ENCODE data around the gene ANKRD10. TPM values are rescaled to one million over a fixed set of nuclear protein-coding genes. Genes with fewer than 3 reads are reported as not detected.
A peak's percentile ranks its signal among the peaks of the same experiment; 100 is the strongest.

The ANKRD10 gene
- total and polyA plus RNA-seq, 2 donors (not counting 3 experiments of a cell fraction or from before 2014, with no cell fraction given): 44.5 to 94.1 TPM

GRCh38 chr13:110914331-110915056 is 375 bp downstream of the ANKRD10 start:
- Histone ChIP-seq H3K9ac (replicated peaks; ENCODE audit: extremely low read depth, insufficient read depth, low read length) (peak overlapping the region; percentile 90), H2AFZ (ENCODE audit: low read depth, low read length) (peak overlapping the region; percentile 74), H3K4me3 (replicated peaks in 1 of 3; ENCODE audit: insufficient read depth in 1 of 3, low read depth in 1 of 3, low read length in 3 of 3) (peak overlapping the region; percentile 28 to 99 (median 87)), H3K27ac (ENCODE audit: insufficient read depth, low read depth, low read length) (peak overlapping the region; percentile 70), H3K27me3 (ENCODE audit: control insufficient read depth in 2 of 2, insufficient read depth in 2 of 2, low read length in 2 of 2) (no peaks in the 10 kb centered on the region), H3K9me1 (replicated peaks; ENCODE audit: control insufficient read depth, extremely low read depth, insufficient read depth, low read length) (no peaks in the 10 kb centered on the region), H3K79me2 (ENCODE audit: control insufficient read depth, insufficient read depth, low read length) (peaks cover 46% of the 10 kb centered on the region), H4K20me1 (replicated peaks; ENCODE audit: control insufficient read depth, extremely low read depth, insufficient read depth, low read length) (peaks cover 11% of the 10 kb centered on the region), H3K4me2 (ENCODE audit: insufficient read depth, low read length) (peak overlapping the region; percentile 96), H3K36me3 (ENCODE audit: control insufficient read depth in 2 of 2, extremely low read depth in 1 of 2, insufficient read depth in 2 of 2, low read length in 2 of 2) (peaks cover 0 to 1% of the 10 kb centered on the region in 2 experiments), H3K4me1 (ENCODE audit: control insufficient read depth, extremely low read depth, insufficient read depth, low read length) (peaks cover 20% of the 10 kb centered on the region), H3K9me3 (replicated peaks; ENCODE audit: control insufficient read depth, insufficient read depth, low read length) (no peaks in the 10 kb centered on the region)
- TF ChIP-seq POLR2AphosphoS5 (IDR thresholded peaks at IDR 0.05; ENCODE audit: insufficient read depth, low read depth, low read length) (peak; percentile 24), POLR2A (IDR thresholded peaks at IDR 0.05; ENCODE audit: low read depth, low read length) (peak; percentile 29), JUN (IDR thresholded peaks at IDR 0.05; ENCODE audit: borderline replicate concordance, insufficient read depth, insufficient read length, low read depth) (no peak), MYC (IDR thresholded peaks at IDR 0.05; ENCODE audit: low read depth, low read length) (no peak)
- intact Hi-C loops (cut with micrococcal nuclease) (loop anchor here (1.0 to 5.0 kb wide), 11 partner anchors 30 to 788 kb away; no protein-coding TSS in a partner anchor), dilution Hi-C loops (cut with MboI; ENCODE audit: extremely low pct_ligation_motif_present, low sequenced_read_pairs) (no loop called here)
- CTCF ChIA-PET: interaction anchor here (0.7 to 3.5 kb wide), 17 partner anchors 21 to 459 kb away, joined by 3 to 29 read pairs (median 4); partner anchors contain the start of gene NAXD
- DNase-seq (ENCODE audit: low read depth, low spot score): peak; percentile 68
- BruUV-seq (replicated peaks): TSS peak; percentile 14
- POLR2A ChIA-PET: interaction anchor here (1.0 to 1.3 kb wide), 3 partner anchors 91 to 199 kb away, joined by 3 to 15 read pairs (median 7); no protein-coding TSS in a partner anchor
- FAIRE-seq: no peak

GRCh38 chr13:110914081-110914330 is 863 bp downstream of the ANKRD10 start:
- POLR2A ChIA-PET: interaction anchor here (1.0 kb wide), 1 partner anchor 199 kb away, joined by 7 read pairs; no protein-coding TSS in a partner anchor
- peak overlapping the region; percentile 28 to 99 (median 87) for H3K4me3 ChIP-seq (replicated peaks in 1 of 3; ENCODE audit: insufficient read depth in 1 of 3, low read depth in 1 of 3, low read length in 3 of 3)

More at GRCh38 chr13:110914081-110914330, 863 bp downstream of the ANKRD10 start:
- Histone ChIP-seq H3K9me1 (replicated peaks; ENCODE audit: control insufficient read depth, extremely low read depth, insufficient read depth, low read length) (no peaks in the 10 kb centered on the region), H3K27ac (ENCODE audit: insufficient read depth, low read depth, low read length) (peak overlapping the region; percentile 70), H3K9me3 (replicated peaks; ENCODE audit: control insufficient read depth, insufficient read depth, low read length) (no peaks in the 10 kb centered on the region), H2AFZ (ENCODE audit: low read depth, low read length) (no peak overlapping the region), H4K20me1 (replicated peaks; ENCODE audit: control insufficient read depth, extremely low read depth, insufficient read depth, low read length) (peaks cover 11% of the 10 kb centered on the region), H3K36me3 (ENCODE audit: control insufficient read depth in 2 of 2, extremely low read depth in 1 of 2, insufficient read depth in 2 of 2, low read length in 2 of 2) (peaks cover 0 to 5% of the 10 kb centered on the region in 2 experiments), H3K79me2 (ENCODE audit: control insufficient read depth, insufficient read depth, low read length) (peaks cover 51% of the 10 kb centered on the region), H3K4me1 (ENCODE audit: control insufficient read depth, extremely low read depth, insufficient read depth, low read length) (peaks cover 20% of the 10 kb centered on the region), H3K27me3 (ENCODE audit: control insufficient read depth in 2 of 2, insufficient read depth in 2 of 2, low read length in 2 of 2) (no peaks in the 10 kb centered on the region), H3K4me2 (ENCODE audit: insufficient read depth, low read length) (peak overlapping the region; percentile 96), H3K9ac (replicated peaks; ENCODE audit: extremely low read depth, insufficient read depth, low read length) (peak overlapping the region; percentile 90)
- dilution Hi-C loops (cut with MboI; ENCODE audit: extremely low pct_ligation_motif_present, low sequenced_read_pairs): no loop called here
- CTCF ChIA-PET: interaction anchor here (0.8 to 3.5 kb wide), 6 partner anchors 30 to 302 kb away, joined by 3 to 29 read pairs (median 6); no protein-coding TSS in a partner anchor
- FAIRE-seq: no peak
- no TSS peak for BruUV-seq (replicated peaks)
- intact Hi-C loops (cut with micrococcal nuclease): loop anchor here (2.0 kb wide), 1 partner anchor 787 kb away; no protein-coding TSS in a partner anchor
- no peak for DNase-seq (ENCODE audit: low read depth, low spot score)
- no peak for TF ChIP-seq POLR2A (IDR thresholded peaks at IDR 0.05; ENCODE audit: low read depth, low read length)
- TF ChIP-seq EZH2 (IDR thresholded peaks at IDR 0.05; ENCODE audit: borderline replicate concordance, low read depth, low read length, severe bottlenecking): no peak
- no peak for TF ChIP-seq CTCF (IDR thresholded peaks at IDR 0.05; ENCODE audit: extremely low read depth in 1 of 2, insufficient read depth in 1 of 2, low read depth in 1 of 2, low read length in 2 of 2)
- TF ChIP-seq MYC (IDR thresholded peaks at IDR 0.05; ENCODE audit: low read depth, low read length): no peak
- no peak for TF ChIP-seq MAX (IDR thresholded peaks at IDR 0.05; ENCODE audit: insufficient read depth, insufficient read length)
- no peak for TF ChIP-seq GATA2 (IDR thresholded peaks at IDR 0.05; ENCODE audit: insufficient read depth, insufficient read length, low read depth, low read length)
- no peak for TF ChIP-seq JUN (IDR thresholded peaks at IDR 0.05; ENCODE audit: borderline replicate concordance, insufficient read depth, insufficient read length, low read depth)
- no peak for TF ChIP-seq POLR2AphosphoS5 (IDR thresholded peaks at IDR 0.05; ENCODE audit: insufficient read depth, low read depth, low read length)
- no peak for TF ChIP-seq FOS (IDR thresholded peaks at IDR 0.05; ENCODE audit: borderline replicate concordance, insufficient read depth, low read length)

Measured in endothelial cell of umbilical vein (primary cell).